Measurements from ENCODE around the gene SCFD2.
A peak's percentile ranks its signal among the peaks of the same experiment; 100 is the strongest.

Gene SCFD2

GRCh38 chr4:52915730-52916300 is 450.0 kb downstream of the SCFD2 start:
- H3K4me3 ChIP-seq (ENCODE audit: low read depth, low read length), result no peak overlapping the region
- no peak for TF ChIP-seq CTCF (IDR thresholded peaks at IDR 0.05; ENCODE audit: low read depth, low read length)

GRCh38 chr4:52915191-52915590 is 450.7 kb downstream of the SCFD2 start:
- no peak for TF ChIP-seq CTCF (IDR thresholded peaks at IDR 0.05; ENCODE audit: low read depth, low read length)

GRCh38 chr4:52914051-52914605 is 451.7 kb downstream of the SCFD2 start:
- no peak overlapping the region for H3K4me3 ChIP-seq (ENCODE audit: low read depth, low read length)
- TF ChIP-seq CTCF (IDR thresholded peaks at IDR 0.05; ENCODE audit: low read depth, low read length), result no peak

More at GRCh38 chr4:52915191-52915590, 450.7 kb downstream of the SCFD2 start:
- H3K4me3 ChIP-seq (ENCODE audit: low read depth, low read length), result no peak overlapping the region

GRCh38 chr4:52912608-52913007 is 453.3 kb downstream of the SCFD2 start:
- no peak for TF ChIP-seq CTCF (IDR thresholded peaks at IDR 0.05; ENCODE audit: low read depth, low read length)
- no peak overlapping the region for H3K4me3 ChIP-seq (ENCODE audit: low read depth, low read length)

- TF ChIP-seq CTCF (IDR thresholded peaks at IDR 0.05; ENCODE audit: low read depth, low read length), result peak; percentile 72
- H3K4me3 ChIP-seq (ENCODE audit: low read depth, low read length), result no peak overlapping the region
Observed at GRCh38 chr4:52911684-52912294, 454.1 kb downstream of the SCFD2 start.

GRCh38 chr4:52910115-52910514 is 455.7 kb downstream of the SCFD2 start:
- no peak overlapping the region for H3K4me3 ChIP-seq (ENCODE audit: low read depth, low read length)
- no peak for TF ChIP-seq CTCF (IDR thresholded peaks at IDR 0.05; ENCODE audit: low read depth, low read length)

- TF ChIP-seq CTCF (IDR thresholded peaks at IDR 0.05; ENCODE audit: low read depth, low read length), result no peak
- H3K4me3 ChIP-seq (ENCODE audit: low read depth, low read length), result no peak overlapping the region
Observed at GRCh38 chr4:52907510-52907909, 458.4 kb downstream of the SCFD2 start.
